ENCODE data around the gene SERINC1.
"Not testable (repeated sequence)": the region's sequence is repeated elsewhere in the genome, so short reads cannot be mapped to it uniquely, and the experiment has no call there.

GRCh38 chr6:122455116-122455515, 16.5 kb downstream of the SERINC1 start:
- TF ChIP-seq, protein P1, sequence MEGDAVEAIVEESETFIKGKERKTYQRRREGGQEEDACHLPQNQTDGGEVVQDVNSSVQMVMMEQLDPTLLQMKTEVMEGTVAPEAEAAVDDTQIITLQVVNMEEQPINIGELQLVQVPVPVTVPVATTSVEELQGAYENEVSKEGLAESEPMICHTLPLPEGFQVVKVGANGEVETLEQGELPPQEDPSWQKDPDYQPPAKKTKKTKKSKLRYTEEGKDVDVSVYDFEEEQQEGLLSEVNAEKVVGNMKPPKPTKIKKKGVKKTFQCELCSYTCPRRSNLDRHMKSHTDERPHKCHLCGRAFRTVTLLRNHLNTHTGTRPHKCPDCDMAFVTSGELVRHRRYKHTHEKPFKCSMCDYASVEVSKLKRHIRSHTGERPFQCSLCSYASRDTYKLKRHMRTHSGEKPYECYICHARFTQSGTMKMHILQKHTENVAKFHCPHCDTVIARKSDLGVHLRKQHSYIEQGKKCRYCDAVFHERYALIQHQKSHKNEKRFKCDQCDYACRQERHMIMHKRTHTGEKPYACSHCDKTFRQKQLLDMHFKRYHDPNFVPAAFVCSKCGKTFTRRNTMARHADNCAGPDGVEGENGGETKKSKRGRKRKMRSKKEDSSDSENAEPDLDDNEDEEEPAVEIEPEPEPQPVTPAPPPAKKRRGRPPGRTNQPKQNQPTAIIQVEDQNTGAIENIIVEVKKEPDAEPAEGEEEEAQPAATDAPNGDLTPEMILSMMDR (IDR thresholded peaks at IDR 0.05): not testable (repeated sequence)
- TF ChIP-seq EZH2 (IDR thresholded peaks at IDR 0.05): not testable (repeated sequence)

Measured in neural progenitor cell (in vitro differentiated cells).